GM12892 (cell line): ENCODE results near the gene TTC28.

ENCODE experiments used
- DNase-seq: peaks from one replicate; pipeline ENCODE4 v3.0.0; 2011; ENCODE audit not compliant: insufficient read length
- FAIRE-seq: peaks from 2 replicates; lab custom pipeline; 2011; peaks lifted over from hg19 to GRCh38; lab: Jason Lieb, UNC
- POLR2A ChIP-seq: IDR thresholded peaks from 2 replicates; pipeline ENCODE4 v1.6.1; 2011; ENCODE audit warnings: low read depth, low read length, control low read depth
- POLR2AphosphoS5 ChIP-seq: IDR thresholded peaks from 2 replicates; pipeline ENCODE4 v1.6.1; 2011; ENCODE audit warnings: low read depth, low read length, control low read depth
- TAF1 ChIP-seq: IDR thresholded peaks from 2 replicates; pipeline ENCODE4 v1.6.1; 2011; ENCODE audit warnings: low read depth, mild to moderate bottlenecking, control low read depth, low read length, borderline replicate concordance

Gene TTC28

DNA sequence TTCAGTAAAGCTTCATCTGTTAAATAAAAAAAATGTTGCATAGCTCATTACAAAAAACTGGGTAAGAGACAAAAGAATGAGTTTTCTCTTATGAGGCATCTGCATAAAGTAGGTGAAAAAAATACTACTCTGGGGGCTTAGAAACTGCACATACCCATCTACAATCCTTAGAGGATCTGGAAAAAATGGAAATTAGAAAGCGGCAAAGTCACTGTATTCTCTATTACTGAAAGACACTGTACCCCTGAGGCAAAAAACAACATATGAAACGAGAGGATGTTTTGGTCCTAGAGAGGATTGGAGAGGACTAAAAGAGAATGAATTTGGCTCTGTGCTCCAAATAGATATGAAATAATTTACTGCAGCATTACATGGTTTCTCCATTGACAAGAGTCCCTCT lies 553.8 kb downstream of the TTC28 start:
- no peak for DNase-seq
- FAIRE-seq, result no peak
- no peak for TF ChIP-seq POLR2A
- TF ChIP-seq POLR2AphosphoS5, result no peak
- TF ChIP-seq TAF1, result no peak

DNA sequence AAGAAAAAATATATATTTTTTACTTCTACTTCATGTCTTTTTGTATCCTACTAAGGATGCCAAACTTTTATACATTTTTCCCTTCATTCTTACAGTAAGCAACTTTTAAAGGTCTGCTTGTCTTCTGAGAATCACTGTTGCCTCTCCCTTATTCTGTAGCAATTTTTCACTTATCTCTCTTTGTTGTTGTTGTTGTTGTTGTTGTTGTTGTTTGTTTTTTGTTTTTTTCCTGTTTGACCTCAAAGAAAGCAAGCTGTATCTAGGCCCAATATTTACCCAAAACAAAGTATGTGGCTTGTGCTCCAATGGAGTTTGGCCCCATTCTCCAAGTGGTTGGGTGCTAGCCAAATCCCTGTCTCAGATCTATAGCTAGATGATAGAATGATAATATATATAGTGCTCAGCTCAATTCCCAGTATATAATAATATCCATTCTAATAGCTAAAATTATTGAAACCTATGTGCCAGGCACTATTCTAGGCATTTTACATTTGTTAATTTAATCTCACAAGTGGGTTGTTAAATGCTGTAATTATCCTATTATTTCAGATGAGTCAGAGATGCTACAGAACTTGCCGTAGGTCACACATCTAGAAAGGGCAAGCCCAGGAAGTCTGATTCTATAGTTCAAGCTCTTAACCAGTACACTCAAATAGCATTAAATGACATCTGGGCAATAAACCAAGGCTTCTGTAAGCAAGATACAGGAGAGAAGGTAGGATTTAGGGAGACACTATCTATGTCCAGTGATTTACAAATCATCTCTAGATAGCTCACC lies 555.5 kb downstream of the TTC28 start:
- TF ChIP-seq POLR2AphosphoS5 (no peak), TAF1 (no peak)
- FAIRE-seq (no peak), DNase-seq (no peak)

DNA sequence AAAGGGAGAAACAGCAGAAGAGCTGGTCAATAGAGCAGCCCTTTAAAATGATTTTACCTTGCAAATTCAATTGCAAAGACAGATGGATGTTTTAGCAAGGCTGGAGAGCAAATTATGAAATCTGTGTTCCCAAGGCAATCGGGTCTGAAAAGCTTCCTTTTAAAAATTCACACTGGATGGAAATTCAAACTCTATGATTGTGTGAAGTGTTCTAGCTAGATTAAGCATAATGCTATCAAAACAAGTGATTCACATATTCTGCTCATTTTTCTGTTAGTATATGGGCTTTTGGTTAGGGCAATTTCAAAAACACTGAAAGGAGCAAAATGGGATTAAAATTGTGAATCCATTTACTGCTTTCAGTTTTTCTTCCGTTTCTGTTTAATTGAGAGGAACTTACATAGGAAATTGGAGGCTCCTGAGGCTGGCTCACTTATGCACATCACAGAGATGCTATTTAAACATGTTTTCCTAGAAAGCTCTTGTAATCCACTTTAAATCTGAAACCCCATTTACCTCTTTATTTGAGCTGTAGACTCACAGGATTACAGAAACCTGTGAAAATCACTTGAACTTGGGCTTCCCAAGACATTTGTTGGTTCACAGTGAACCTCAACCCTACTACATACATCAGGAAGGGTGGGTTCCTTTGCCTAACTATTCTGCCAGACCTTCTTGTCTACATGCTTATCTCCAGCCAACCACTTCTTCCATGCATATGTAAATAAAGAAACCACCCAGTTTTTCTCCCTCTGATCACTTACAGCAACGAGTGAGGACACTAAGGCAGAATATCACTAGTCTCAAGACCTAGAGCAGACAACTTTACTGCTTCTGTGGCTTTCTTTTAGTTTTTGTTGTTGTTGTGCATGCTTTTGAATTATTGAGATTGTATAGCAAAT lies 558.7 kb downstream of the TTC28 start:
- FAIRE-seq (no peak), DNase-seq (no peak)
- TF ChIP-seq POLR2AphosphoS5 (no peak), TAF1 (no peak), POLR2A (no peak)

DNA sequence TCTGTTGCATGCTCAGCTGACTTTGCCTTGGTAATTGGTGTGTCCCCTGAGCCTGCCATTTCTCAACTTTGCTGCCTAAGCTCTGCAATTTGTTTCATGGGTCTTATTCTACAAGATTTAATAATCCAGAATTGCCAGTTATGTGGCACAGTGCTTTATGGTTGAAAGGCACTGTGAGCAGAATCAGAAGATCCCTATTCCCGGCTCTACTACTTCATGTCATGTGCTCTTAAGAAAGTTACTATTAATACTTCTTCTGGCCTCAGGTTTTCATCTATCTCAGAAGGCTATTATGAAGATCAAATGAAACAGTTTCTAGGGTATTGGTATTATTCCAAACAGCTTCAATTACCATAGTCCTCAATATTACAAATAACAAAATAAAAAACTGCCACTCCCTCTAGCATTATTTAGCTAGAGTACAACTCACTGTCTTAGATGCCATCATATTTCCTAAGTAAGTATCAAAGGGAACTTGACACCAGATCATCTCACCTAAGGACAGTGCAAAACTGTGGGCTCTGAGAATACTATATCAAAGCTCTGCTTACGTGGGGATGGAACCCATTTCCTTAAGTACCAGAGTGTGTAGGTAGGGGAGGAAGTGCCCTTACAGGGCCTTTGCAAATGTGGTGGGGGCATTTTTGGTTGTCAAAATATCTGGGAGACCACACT lies 560.5 kb downstream of the TTC28 start:
- no peak for TF ChIP-seq POLR2A
- TF ChIP-seq POLR2AphosphoS5, result no peak
- no peak for TF ChIP-seq TAF1
- no peak for DNase-seq
- FAIRE-seq, result no peak

DNA sequence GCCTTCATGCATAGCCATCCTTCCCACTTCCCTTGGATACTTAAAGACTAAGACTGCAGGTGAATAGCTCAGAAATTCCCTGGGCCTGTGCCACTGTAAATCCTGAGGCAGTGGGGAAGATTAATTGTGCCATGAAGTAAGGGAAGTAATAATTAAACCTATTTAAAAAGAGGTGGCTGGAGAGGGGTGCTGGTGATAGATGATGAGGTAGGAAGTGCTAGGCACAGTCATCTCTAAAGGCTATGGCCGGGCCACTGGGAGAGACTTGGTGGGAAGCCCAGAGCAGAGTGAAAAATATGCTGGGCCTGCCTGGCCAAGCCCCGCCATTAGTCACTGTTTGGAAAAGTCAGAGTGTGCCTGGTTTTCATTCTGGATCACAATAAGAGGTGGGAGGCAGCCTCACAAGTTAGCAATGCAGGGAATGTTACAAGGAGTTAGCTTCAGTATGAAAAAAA lies 563.4 kb downstream of the TTC28 start:
- TF ChIP-seq POLR2A, result no peak
- TF ChIP-seq TAF1, result no peak
- TF ChIP-seq POLR2AphosphoS5, result no peak
- no peak for DNase-seq
- no peak for FAIRE-seq

DNA sequence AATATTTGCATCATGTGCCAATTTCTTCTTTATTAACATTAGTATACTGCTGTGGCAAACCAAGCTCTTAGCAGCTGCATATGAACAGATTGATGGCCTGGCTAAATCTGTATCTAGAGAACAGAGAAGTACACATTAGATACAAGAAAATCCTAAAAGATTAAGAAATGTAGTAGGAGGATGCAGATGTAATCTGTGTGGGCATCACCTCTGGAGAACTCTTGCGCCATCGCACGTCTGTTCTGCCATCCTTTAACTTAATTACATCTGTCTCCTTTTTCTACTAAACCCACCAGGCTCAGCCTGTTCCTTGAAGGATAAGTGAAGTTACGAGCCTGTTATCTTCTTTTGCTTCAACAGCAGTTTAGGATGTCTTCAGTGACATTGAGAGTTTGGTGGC lies 564.2 kb downstream of the TTC28 start:
- TF ChIP-seq TAF1 (no peak), POLR2A (no peak), POLR2AphosphoS5 (no peak)
- DNase-seq (no peak), FAIRE-seq (no peak)

DNA sequence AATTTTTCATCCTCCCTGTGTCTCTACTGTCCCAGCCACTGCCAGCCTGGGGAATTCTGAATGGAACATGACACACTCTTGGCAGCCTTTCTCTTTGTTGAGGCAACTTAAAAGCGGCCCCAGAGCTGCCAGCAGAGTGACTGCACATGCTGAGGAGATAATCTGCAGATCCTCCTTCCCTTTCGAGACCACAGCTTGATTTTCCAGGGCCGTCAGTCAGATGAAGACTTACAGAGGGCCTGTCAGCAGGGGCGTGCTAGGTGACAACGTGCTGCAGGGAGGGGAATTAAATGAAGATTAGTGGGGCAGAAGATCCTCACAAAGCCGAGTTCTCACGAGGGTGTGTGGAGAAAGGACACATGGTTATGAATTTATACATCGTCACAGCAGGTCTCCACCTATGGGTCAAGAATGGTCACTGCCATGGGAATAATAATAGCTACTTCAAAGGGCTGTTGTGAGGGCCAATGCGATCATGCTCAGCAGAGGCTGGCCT lies 567.0 kb downstream of the TTC28 start:
- TF ChIP-seq POLR2AphosphoS5 (no peak), POLR2A (no peak), TAF1 (no peak)
- DNase-seq (no peak), FAIRE-seq (peak; percentile 9)

DNA sequence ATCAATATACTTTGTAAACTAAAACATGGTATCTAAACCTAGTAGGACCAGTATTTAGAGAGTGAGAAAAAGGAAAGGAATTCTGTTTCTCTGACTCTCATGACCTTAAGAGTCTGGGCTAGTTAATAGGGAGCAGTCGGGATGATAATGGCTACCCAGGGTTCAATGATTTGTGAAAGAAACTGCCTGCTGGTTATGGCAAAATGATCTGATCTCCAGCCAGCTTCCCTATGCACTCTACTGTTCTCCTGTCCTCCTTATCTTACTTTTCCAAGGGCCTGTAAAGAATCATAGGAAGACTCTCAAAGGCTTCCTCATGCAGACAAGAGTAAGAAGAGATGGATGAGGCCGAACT lies 567.5 kb downstream of the TTC28 start:
- no peak for TF ChIP-seq POLR2A
- TF ChIP-seq TAF1, result no peak
- no peak for TF ChIP-seq POLR2AphosphoS5
- FAIRE-seq (no peak), DNase-seq (no peak)

DNA sequence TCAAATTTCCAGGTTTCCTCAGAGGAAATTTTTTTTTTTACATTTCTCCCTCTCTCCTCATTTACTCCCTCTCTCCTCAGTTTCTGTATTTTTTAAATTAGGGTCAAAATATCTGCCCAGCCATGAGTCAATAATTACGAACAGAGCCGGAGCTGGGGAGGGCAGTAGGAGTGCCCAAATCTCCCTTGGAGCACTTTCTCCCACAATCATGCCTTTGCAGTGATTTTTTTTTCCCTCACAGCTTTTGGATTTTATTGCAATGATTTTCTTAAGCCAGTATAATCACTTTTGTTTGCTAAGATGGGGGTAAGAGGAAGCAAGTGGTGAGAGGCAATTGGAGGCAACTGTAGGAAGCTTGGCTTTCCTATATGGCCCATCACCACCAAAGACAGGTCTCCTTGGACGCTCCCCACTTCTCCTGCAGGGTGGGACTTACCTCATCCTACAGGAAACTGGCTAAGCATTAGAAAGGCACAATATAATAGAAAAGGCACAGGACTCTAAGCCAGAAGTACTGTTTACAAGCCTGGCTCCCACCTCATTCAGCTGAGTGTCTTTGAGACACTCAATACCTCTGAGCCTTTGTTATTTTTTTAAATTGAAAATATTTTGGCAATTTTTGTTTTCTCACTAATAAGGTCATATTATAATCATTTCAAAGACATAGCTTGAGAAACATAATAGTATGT lies 568.0 kb downstream of the TTC28 start:
- DNase-seq, result no peak
- FAIRE-seq, result no peak
- no peak for TF ChIP-seq TAF1
- no peak for TF ChIP-seq POLR2A
- TF ChIP-seq POLR2AphosphoS5, result no peak

DNA sequence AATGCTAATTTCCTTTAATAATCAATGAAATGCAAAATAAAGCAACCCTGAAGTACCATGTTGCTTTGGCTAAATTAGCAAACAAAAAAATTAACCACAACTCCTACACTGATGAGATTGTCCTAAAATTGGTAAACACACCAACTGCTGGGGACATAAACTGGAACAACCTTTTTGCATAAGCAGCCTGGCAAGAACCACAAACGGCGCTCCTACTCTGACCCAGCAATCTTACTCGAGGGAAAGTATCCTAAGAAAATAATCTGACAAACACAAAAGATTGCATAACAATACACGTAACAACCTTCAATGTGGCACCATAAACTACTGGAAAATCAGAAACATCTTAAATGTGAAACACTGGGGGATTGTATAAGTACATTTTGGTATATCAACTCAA lies 570.8 kb downstream of the TTC28 start:
- DNase-seq, result no peak
- TF ChIP-seq POLR2AphosphoS5, result no peak
- no peak for TF ChIP-seq POLR2A
- TF ChIP-seq TAF1, result no peak
- FAIRE-seq, result no peak
